Testis (tissue), 2 donors: Measurements from ENCODE around the gene POLK.

ENCODE experiments used
- CTCF ChIP-seq, 3 experiments: fragments of 450-650 bp in 2 of 3; fragments of 200-600 bp in 1 of 3; sonication (generic) in 1 of 3; IDR thresholded peaks; one replicate each; pipeline ENCODE4 v1.5.1; 2016 to 2019; ENCODE audit warnings: antibody characterized with exemption in 3 of 3, mild to moderate bottlenecking in 2 of 3, moderate library complexity in 1 of 3
- POLR2A ChIP-seq: fragments of 450-650 bp; IDR thresholded peaks from one replicate; pipeline ENCODE4 v1.6.1; 2017; ENCODE audit warnings: antibody characterized with exemption, mild to moderate bottlenecking, moderate library complexity

DNA sequence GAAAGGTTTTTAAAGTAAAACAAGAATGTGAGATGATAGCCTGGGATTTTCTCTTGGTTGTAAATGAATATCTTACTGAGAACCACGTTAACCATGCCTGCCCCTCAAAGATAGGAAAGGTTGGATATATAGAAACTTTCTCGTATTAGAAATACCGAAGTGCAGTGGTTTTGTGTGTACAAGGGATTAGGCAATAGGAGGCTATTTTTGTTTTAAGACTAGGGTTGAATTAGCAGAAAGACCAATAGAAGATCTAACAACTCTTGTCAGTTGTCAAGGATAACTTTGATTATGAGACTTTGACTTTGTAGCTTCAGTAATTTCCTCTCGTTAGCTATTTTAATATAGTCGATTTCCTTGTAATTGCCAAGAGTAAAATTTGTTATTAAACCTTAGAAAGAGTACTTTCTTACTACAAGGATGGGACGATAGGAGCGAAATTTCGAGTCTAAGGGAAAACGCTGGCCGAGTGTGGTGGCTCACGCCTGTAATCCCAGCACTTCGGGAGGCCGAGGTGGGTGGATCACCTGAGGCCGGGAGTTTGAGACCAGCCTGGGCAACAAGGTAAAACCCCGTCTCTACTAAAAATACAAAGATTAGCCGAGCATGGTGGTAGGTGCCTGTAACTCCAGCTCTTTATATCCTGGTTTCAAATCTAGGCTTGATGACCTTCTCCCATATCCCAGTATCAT lies 838 bp downstream of the POLK start:
- TF ChIP-seq CTCF (IDR thresholded peaks at IDR 0.05): no peak
- TF ChIP-seq POLR2A: no peak
